SK-N-SH treated with all-trans-retinoic acid at 6 μM for 48 hours (cell line): ENCODE measurements around the gene NFIX.

Experiments used
- ATAC-seq: fragments of 200-7000 bp; cut with Tn5 transposase; 3 replicates; pipeline ENCODE4 v1.9.1; 2020; ENCODE audit warnings: mild to moderate bottlenecking, moderate library complexity
- BACH2 ChIP-seq: fragments of 250-450 bp; sonication (Bioruptor Pico); IDR thresholded peaks from 2 replicates; pipeline ENCODE4 v1.9.0; 2021; ENCODE audit warnings: mild to moderate bottlenecking, borderline replicate concordance
- CSDC2 ChIP-seq: fragments of 250-450 bp; sonication (Bioruptor Pico); IDR thresholded peaks from 2 replicates; pipeline ENCODE4 v1.5.0; 2020; ENCODE audit warnings: mild to moderate bottlenecking, moderate library complexity
- ESRRG ChIP-seq: fragments of 250-450 bp; sonication (Bioruptor Pico); IDR thresholded peaks from 2 replicates; pipeline ENCODE4 v1.6.1; 2021; ENCODE audit warnings: mild to moderate bottlenecking
- GLIS3 ChIP-seq: fragments of 250-450 bp; sonication (Bioruptor Pico); IDR thresholded peaks from 2 replicates; pipeline ENCODE4 v1.5.0; 2020; ENCODE audit warnings: mild to moderate bottlenecking, moderate library complexity
- ISL1 ChIP-seq: fragments of 250-450 bp; sonication (Bioruptor Pico); IDR thresholded peaks from 2 replicates; pipeline ENCODE4 v2.1.2; 2022; ENCODE audit warnings: mild to moderate bottlenecking, moderate library complexity
- OSR1 ChIP-seq: fragments of 250-450 bp; sonication (Bioruptor Pico); IDR thresholded peaks from 2 replicates; pipeline ENCODE4 v1.8.0; 2022; ENCODE audit warnings: moderate library complexity, mild to moderate bottlenecking, inconsistent platforms
- PPARA ChIP-seq: fragments of 250-450 bp; sonication (Bioruptor Pico); IDR thresholded peaks from 2 replicates; pipeline ENCODE4 v1.5.0; 2020; ENCODE audit warnings: mild to moderate bottlenecking, borderline replicate concordance
- RARB ChIP-seq: fragments of 250-450 bp; sonication (Bioruptor Pico); IDR thresholded peaks from 2 replicates; pipeline ENCODE4 v1.8.0; 2021; ENCODE audit warnings: mild to moderate bottlenecking, moderate library complexity
- SNAI2 ChIP-seq: fragments of 250-450 bp; sonication (Bioruptor Pico); IDR thresholded peaks from 2 replicates; pipeline ENCODE4 v1.5.0; 2020; ENCODE audit warnings: mild to moderate bottlenecking, moderate library complexity
- TCF4 ChIP-seq: fragments of 250-450 bp; sonication (Bioruptor Pico); IDR thresholded peaks from 2 replicates; pipeline ENCODE4 v1.8.0; 2021; ENCODE audit warnings: mild to moderate bottlenecking, moderate library complexity, borderline replicate concordance
- TOX ChIP-seq: fragments of 250-450 bp; sonication (Bioruptor Pico); IDR thresholded peaks from 2 replicates; pipeline ENCODE4 v1.8.0; 2021; ENCODE audit warnings: mild to moderate bottlenecking, moderate library complexity, borderline replicate concordance
- ZC3H10 ChIP-seq: fragments of 250-450 bp; sonication (Bioruptor Pico); IDR thresholded peaks from 2 replicates; pipeline ENCODE4 v1.5.1; 2021; ENCODE audit warnings: mild to moderate bottlenecking, moderate library complexity
- ZFP3 ChIP-seq: fragments of 250-450 bp; sonication (Bioruptor Pico); IDR thresholded peaks from 2 replicates; pipeline ENCODE4 v1.5.0; 2020; ENCODE audit warnings: mild to moderate bottlenecking, moderate library complexity
- ZFP30 ChIP-seq: fragments of 450-650 bp; formaldehyde crosslinking; IDR thresholded peaks from 2 replicates; pipeline ENCODE4 v1.5.0; 2022; ENCODE audit warnings: mild to moderate bottlenecking, moderate library complexity
- ZNF565 ChIP-seq: fragments of 450-650 bp; formaldehyde crosslinking; conservative IDR thresholded peaks from 2 replicates; pipeline ENCODE4 v1.5.0; 2020; ENCODE audit warnings: low read depth, mild to moderate bottlenecking, moderate library complexity
- ZNF70 ChIP-seq: fragments of 450-650 bp; formaldehyde crosslinking; IDR thresholded peaks from 2 replicates; pipeline ENCODE4 v1.5.0; 2020; ENCODE audit warnings: mild to moderate bottlenecking, moderate library complexity
- TF ChIP-seq, protein P1 (sequence below): fragments of 250-450 bp; sonication (Bioruptor Pico); IDR thresholded peaks from 2 replicates; pipeline ENCODE4 v1.5.1; 2021; ENCODE audit warnings: mild to moderate bottlenecking, moderate library complexity
- TF ChIP-seq, protein P2 (sequence below): fragments of 250-450 bp; sonication (Bioruptor Pico); IDR thresholded peaks from 2 replicates; pipeline ENCODE4 v1.8.0; 2020; ENCODE audit warnings: mild to moderate bottlenecking, moderate library complexity, borderline replicate concordance
- TF ChIP-seq, protein P3 (sequence below): fragments of 250-450 bp; sonication (Bioruptor Pico); IDR thresholded peaks from 2 replicates; pipeline ENCODE4 v1.5.1; 2020; ENCODE audit warnings: low read depth, mild to moderate bottlenecking, moderate library complexity
- TF ChIP-seq, protein P4 (sequence below): fragments of 250-450 bp; sonication (Bioruptor Pico); IDR thresholded peaks from 2 replicates; pipeline ENCODE4 v1.5.0; 2020; ENCODE audit warnings: mild to moderate bottlenecking, moderate library complexity

NFIX gene

DNA sequence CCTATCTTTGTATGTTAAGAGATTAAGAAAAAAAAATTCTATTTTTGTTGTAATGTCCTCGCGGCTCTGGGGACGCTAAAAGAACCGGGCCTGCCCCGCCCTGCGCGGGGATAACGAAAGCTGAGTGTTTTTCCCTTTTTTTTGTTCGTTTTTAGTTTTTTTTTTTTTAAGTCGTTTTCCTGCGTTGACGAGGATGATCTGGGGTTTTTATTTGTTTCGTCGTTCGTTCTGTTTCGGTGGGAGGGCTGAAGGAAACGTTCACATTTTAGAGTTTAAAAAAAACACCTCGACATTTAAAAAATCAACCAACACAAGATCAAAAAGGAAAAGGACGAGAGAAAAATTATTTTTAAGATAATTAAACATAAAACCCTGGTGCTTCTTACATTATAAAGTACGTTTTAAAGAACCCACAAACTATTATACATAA is 101.8 kb downstream of the NFIX start:
- TF ChIP-seq, protein P1, sequence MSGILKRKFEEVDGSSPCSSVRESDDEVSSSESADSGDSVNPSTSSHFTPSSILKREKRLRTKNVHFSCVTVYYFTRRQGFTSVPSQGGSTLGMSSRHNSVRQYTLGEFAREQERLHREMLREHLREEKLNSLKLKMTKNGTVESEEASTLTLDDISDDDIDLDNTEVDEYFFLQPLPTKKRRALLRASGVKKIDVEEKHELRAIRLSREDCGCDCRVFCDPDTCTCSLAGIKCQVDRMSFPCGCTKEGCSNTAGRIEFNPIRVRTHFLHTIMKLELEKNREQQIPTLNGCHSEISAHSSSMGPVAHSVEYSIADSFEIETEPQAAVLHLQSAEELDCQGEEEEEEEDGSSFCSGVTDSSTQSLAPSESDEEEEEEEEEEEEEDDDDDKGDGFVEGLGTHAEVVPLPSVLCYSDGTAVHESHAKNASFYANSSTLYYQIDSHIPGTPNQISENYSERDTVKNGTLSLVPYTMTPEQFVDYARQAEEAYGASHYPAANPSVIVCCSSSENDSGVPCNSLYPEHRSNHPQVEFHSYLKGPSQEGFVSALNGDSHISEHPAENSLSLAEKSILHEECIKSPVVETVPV (CRISPR knock-in tag) = no peak
- TF ChIP-seq RARB (no peak), ISL1 (CRISPR knock-in tag) (no peak), SNAI2 (CRISPR knock-in tag) (no peak), ESRRG (CRISPR knock-in tag) (no peak)

DNA sequence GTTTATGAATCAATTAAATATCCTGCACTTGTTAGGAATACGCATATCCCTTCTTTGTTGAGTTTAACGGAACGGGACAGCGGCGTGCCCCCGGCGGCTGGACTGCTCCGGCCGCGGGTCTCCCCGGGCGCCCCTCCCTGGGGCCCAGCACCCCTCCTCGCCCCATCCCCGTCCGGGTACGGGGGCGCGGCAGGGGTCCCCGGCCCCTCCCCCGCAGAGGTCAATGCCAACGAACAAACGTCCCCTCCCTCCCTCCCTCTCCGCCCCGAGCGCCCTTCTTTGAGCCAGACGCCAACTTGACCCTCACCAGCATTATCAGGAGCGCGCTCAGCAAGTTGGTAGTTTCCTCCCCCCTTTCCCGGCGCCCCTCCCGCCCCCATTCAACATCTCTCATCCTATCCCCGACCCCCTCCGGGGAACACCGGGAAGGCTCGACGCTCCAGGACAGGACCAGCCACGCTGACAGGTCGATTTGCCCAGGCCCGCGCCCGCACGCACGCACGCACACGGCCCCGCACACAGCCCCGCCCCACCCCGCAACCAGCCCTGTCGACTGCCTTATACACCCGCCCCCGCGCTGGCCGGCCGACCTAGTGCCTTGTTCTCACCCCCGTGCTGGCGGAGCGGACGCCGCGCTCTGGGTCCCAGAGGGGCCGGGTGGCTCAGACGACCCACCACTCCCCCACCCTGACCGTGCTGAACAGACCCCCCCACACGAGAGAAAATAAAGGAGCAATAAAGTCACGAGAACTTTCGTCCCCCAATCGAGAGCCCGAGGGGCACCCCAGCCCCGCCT is 102.4 kb downstream of the NFIX start:
- ATAC-seq = no peak
- TF ChIP-seq ZFP3 (CRISPR knock-in tag) (no peak), RARB (no peak), ZFP30 (CRISPR knock-in tag) (no peak), ISL1 (CRISPR knock-in tag) (no peak), ZC3H10 (no peak), GLIS3 (CRISPR knock-in tag) (no peak), ZNF70 (CRISPR knock-in tag) (no peak), BACH2 (CRISPR knock-in tag) (no peak), ZNF565 (CRISPR knock-in tag) (no peak)
- TF ChIP-seq, protein P2, sequence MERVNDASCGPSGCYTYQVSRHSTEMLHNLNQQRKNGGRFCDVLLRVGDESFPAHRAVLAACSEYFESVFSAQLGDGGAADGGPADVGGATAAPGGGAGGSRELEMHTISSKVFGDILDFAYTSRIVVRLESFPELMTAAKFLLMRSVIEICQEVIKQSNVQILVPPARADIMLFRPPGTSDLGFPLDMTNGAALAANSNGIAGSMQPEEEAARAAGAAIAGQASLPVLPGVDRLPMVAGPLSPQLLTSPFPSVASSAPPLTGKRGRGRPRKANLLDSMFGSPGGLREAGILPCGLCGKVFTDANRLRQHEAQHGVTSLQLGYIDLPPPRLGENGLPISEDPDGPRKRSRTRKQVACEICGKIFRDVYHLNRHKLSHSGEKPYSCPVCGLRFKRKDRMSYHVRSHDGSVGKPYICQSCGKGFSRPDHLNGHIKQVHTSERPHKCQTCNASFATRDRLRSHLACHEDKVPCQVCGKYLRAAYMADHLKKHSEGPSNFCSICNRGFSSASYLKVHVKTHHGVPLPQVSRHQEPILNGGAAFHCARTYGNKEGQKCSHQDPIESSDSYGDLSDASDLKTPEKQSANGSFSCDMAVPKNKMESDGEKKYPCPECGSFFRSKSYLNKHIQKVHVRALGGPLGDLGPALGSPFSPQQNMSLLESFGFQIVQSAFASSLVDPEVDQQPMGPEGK (CRISPR knock-in tag) = no peak
- TF ChIP-seq, protein P3, sequence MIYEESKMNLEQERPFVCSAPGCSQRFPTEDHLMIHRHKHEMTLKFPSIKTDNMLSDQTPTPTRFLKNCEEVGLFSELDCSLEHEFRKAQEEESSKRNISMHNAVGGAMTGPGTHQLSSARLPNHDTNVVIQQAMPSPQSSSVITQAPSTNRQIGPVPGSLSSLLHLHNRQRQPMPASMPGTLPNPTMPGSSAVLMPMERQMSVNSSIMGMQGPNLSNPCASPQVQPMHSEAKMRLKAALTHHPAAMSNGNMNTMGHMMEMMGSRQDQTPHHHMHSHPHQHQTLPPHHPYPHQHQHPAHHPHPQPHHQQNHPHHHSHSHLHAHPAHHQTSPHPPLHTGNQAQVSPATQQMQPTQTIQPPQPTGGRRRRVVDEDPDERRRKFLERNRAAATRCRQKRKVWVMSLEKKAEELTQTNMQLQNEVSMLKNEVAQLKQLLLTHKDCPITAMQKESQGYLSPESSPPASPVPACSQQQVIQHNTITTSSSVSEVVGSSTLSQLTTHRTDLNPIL (CRISPR knock-in tag) = no peak
- TF ChIP-seq, protein P1 (CRISPR knock-in tag) = no peak

More for the DNA sequence above, 101.8 kb downstream of the NFIX start:
- no peak for ATAC-seq

DNA sequence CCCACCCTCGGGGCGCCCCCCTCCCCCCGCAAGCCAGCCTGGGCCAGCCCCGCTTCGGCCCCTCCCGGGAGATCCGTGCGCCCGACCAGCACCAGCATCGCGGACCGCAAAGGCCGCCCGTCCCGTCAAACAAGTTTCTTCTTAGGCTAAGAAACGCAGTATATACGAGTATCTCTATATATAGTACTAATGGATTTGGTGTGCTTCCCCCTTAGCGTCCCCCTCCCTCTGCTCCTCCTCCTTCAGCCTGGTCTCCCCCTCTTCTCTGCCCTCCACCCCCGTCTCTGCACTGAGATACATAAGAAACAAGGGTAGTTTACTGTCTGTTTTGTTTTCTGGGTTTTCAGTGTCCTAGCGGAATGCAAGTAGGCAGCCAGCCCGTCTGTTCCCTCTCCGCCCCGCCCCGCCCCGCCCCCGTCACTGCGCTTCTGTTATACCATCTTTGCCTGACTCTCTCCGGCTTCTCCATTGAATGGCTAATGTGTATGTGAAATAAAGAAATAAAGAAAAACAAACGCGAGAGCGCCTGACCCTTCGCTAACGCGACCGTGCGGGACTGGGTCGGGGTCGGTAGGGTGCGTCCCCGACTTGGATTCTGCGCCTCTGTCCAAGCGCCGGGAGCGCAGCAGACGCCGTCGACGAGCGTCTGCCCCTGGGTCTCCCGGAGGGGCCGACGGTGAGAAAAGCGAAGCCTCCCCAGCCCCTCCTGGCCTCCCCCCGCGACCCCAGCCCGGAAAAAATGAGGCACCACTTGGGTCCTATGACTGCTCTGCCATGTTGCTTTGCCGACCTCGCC is 103.2 kb downstream of the NFIX start:
- ATAC-seq = no peak
- TF ChIP-seq SNAI2 (CRISPR knock-in tag) (no peak), ISL1 (CRISPR knock-in tag) (no peak), OSR1 (CRISPR knock-in tag) (no peak), CSDC2 (no peak), ZNF70 (CRISPR knock-in tag) (no peak), ZFP3 (CRISPR knock-in tag) (no peak), BACH2 (CRISPR knock-in tag) (no peak), ZNF565 (CRISPR knock-in tag) (no peak), TOX (CRISPR knock-in tag) (no peak), ESRRG (CRISPR knock-in tag) (no peak), PPARA (CRISPR knock-in tag) (no peak), ZFP30 (CRISPR knock-in tag) (no peak), TCF4 (no peak)
- TF ChIP-seq, protein P3 (CRISPR knock-in tag) = no peak
- TF ChIP-seq, protein P4, sequence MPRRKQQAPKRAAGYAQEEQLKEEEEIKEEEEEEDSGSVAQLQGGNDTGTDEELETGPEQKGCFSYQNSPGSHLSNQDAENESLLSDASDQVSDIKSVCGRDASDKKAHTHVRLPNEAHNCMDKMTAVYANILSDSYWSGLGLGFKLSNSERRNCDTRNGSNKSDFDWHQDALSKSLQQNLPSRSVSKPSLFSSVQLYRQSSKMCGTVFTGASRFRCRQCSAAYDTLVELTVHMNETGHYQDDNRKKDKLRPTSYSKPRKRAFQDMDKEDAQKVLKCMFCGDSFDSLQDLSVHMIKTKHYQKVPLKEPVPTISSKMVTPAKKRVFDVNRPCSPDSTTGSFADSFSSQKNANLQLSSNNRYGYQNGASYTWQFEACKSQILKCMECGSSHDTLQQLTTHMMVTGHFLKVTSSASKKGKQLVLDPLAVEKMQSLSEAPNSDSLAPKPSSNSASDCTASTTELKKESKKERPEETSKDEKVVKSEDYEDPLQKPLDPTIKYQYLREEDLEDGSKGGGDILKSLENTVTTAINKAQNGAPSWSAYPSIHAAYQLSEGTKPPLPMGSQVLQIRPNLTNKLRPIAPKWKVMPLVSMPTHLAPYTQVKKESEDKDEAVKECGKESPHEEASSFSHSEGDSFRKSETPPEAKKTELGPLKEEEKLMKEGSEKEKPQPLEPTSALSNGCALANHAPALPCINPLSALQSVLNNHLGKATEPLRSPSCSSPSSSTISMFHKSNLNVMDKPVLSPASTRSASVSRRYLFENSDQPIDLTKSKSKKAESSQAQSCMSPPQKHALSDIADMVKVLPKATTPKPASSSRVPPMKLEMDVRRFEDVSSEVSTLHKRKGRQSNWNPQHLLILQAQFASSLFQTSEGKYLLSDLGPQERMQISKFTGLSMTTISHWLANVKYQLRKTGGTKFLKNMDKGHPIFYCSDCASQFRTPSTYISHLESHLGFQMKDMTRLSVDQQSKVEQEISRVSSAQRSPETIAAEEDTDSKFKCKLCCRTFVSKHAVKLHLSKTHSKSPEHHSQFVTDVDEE (CRISPR knock-in tag) = no peak
- TF ChIP-seq, protein P1 (CRISPR knock-in tag) = no peak
